Sigmoid colon (tissue), 7 donors: ENCODE results near the gene SLC23A1. TPM values are rescaled to one million over a fixed set of nuclear protein-coding genes. Genes with fewer than 3 reads are reported as not detected.
A peak's percentile ranks its signal among the peaks of the same experiment; 100 is the strongest.

ENCODE experiments used
- DNase-seq: peaks from one replicate; pipeline ENCODE4 v3.0.0-alpha.2; 2019
- H3K27ac ChIP-seq, 4 donors: fragments of 200-600 bp; sonication (generic); one replicate each; pipeline ENCODE4 v1.5.1; 2016 to 2019; ENCODE audit warnings: mild to moderate bottlenecking in 1 of 4
- H3K27me3 ChIP-seq, 3 donors: fragments of 200-600 bp; sonication (generic); one replicate each; pipeline ENCODE4 v1.5.1; 2019; ENCODE audit warnings: mild to moderate bottlenecking in 1 of 3
- H3K36me3 ChIP-seq, 4 donors: fragments of 200-600 bp; sonication (generic); one replicate each; pipeline ENCODE4 v1.5.1; 2016 to 2019
- H3K4me1 ChIP-seq, 4 donors: fragments of 200-600 bp; sonication (generic); one replicate each; pipeline ENCODE4 v1.5.1; 2017 to 2019
- H3K4me3 ChIP-seq, 4 donors: fragments of 200-600 bp; sonication (generic); one replicate each; pipeline ENCODE4 v1.5.1; 2017 to 2019; ENCODE audit warnings: mild to moderate bottlenecking in 2 of 4, moderate library complexity in 1 of 4
- H3K9me3 ChIP-seq, 4 donors: fragments of 200-600 bp in 3 of 4; sonication (generic) in 3 of 4; one replicate each; pipeline versions ENCODE4 v1.5.1 to v1.6.1; 2013 to 2019
- EP300 ChIP-seq, 4 donors: sonication (generic); formaldehyde crosslinking; IDR thresholded peaks; one replicate each; pipeline ENCODE4 v1.6.1; 2017; ENCODE audit warnings: antibody characterized with exemption in 4 of 4
- POLR2A ChIP-seq, 2 donors: fragments of 450-650 bp; IDR thresholded peaks; one replicate each; pipeline ENCODE4 v1.6.1; 2016; ENCODE audit warnings: antibody characterized with exemption in 2 of 2, mild to moderate bottlenecking in 2 of 2, moderate library complexity in 2 of 2
- POLR2AphosphoS5 ChIP-seq, 4 donors: sonication (generic); formaldehyde crosslinking; IDR thresholded peaks; one replicate each; pipeline ENCODE4 v1.6.1; 2017; ENCODE audit warnings: antibody characterized with exemption in 4 of 4
- WGBS, 2 donors: extraction: QIAGEN DNeasy Blood & Tissue Kit; methylation state at CpG; one replicate each; pipeline ENCODE4 v1.1.7; 2013; 5-methylcytosine and 5-hydroxymethylcytosine counted together
- intact Hi-C: fragments of 100-400 bp; cut with DNase I; formaldehyde crosslinking; loops from one replicate; pipeline ENCODE4 v1.15.1; 2023
- polyA plus RNA-seq, 3 donors: library from polyadenylated mRNA; stranded (reverse); fragments of 200-250 nt; gene quantifications; one replicate each; pipeline ENCODE4 v1.2.3, GENCODE V29; 2013
- total RNA-seq, 4 donors: library from RNA; depleted of rRNA; stranded (reverse); fragments of >200 nt; gene quantifications; one replicate each; pipeline ENCODE4 v1.1.0, GENCODE V29; 2016
- TF ChIP-seq, protein P1 (sequence below), 4 experiments: fragments of 450-650 bp in 3 of 4; fragments of 200-600 bp in 1 of 4; IDR thresholded peaks; one replicate each; pipeline ENCODE4 v1.5.1; 2016 to 2019; ENCODE audit warnings: antibody characterized with exemption in 4 of 4, mild to moderate bottlenecking in 3 of 4, moderate library complexity in 2 of 4
- donor health status: healthy with polysubstance abuse.
- donor health status: Bipolar disorder and iron deficiency.
- donor health status: healthy.

The SLC23A1 gene
- total and polyA plus RNA-seq, 7 donors = 0.60 to 2.1 (median 1.7) TPM; not detected in 4

DNA sequence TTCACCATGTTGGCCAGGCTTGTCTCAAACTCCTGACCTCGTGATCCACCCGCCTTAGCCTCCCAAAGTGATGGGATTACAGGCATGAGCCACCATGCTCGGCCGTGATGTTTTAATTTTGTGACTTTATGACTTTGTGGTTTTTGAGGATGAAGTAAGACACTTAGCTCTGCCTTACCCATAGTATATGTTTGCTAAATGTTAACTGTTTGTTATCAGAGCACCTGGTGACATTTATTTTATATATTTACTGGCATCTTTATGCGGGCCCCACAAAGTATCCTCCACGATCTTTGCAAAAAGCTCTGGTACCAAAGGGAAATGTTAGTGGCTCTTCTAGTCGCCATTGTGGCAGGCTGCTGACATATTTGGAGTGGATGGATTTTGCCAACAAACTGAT, 6.7 kb downstream of the SLC23A1 start:
- TF ChIP-seq POLR2AphosphoS5 (IDR thresholded peaks at IDR 0.05) (no peak), EP300 (IDR thresholded peaks at IDR 0.05) (no peak), POLR2A (IDR thresholded peaks at IDR 0.05) (no peak)
- TF ChIP-seq, protein P1, sequence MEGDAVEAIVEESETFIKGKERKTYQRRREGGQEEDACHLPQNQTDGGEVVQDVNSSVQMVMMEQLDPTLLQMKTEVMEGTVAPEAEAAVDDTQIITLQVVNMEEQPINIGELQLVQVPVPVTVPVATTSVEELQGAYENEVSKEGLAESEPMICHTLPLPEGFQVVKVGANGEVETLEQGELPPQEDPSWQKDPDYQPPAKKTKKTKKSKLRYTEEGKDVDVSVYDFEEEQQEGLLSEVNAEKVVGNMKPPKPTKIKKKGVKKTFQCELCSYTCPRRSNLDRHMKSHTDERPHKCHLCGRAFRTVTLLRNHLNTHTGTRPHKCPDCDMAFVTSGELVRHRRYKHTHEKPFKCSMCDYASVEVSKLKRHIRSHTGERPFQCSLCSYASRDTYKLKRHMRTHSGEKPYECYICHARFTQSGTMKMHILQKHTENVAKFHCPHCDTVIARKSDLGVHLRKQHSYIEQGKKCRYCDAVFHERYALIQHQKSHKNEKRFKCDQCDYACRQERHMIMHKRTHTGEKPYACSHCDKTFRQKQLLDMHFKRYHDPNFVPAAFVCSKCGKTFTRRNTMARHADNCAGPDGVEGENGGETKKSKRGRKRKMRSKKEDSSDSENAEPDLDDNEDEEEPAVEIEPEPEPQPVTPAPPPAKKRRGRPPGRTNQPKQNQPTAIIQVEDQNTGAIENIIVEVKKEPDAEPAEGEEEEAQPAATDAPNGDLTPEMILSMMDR (IDR thresholded peaks at IDR 0.05) = no peak
- Histone ChIP-seq H3K4me1 (peaks cover 0 to 16% (median 8%) of the 10 kb centered on the region in 4 donors), H3K27ac (no peak overlapping the region), H3K27me3 (no peaks in the 10 kb centered on the region), H3K36me3 (peaks cover 0 to 21% (median 5%) of the 10 kb centered on the region in 4 donors), H3K4me3 (no peak overlapping the region), H3K9me3 (no peaks in the 10 kb centered on the region)
- WGBS, 2 donors = 80 to 90% methylated on average over 7 of the region's 7 CpGs
- intact Hi-C loops = no loop called here
- DNase-seq = peak; percentile 9

DNA sequence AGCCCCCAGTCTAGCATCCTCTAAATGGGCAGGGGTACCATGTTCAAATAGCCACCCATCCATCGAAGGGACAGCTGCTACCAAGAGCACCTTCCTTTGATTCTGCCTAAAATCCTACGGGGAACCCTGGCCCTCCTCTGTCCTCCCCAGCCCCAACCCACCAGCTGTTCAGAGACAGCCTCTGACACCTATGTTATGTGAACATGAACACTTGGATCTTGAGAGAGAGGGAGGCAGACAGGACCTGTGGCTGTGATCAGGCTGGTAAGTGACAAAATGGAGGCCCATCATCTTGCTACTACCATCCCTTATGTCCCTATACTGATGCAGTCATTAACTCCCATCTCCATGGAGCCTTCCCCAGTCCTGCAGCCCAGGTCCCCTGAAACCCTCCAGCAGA, 8.2 kb downstream of the SLC23A1 start:
- Histone ChIP-seq H3K9me3 (no peaks in the 10 kb centered on the region), H3K36me3 (peaks cover 3 to 36% (median 9%) of the 10 kb centered on the region in 4 donors), H3K27ac (no peak overlapping the region), H3K4me1 (peaks cover 0 to 16% (median 8%) of the 10 kb centered on the region in 4 donors), H3K4me3 (no peak overlapping the region), H3K27me3 (no peaks in the 10 kb centered on the region)
- intact Hi-C loops = no loop called here
- DNase-seq = peak; percentile 14
- WGBS, 2 donors = 95 to 97% methylated on average over 2 of the region's 2 CpGs
- TF ChIP-seq EP300 (IDR thresholded peaks at IDR 0.05) (no peak), POLR2AphosphoS5 (IDR thresholded peaks at IDR 0.05) (no peak), POLR2A (IDR thresholded peaks at IDR 0.05) (no peak)
- TF ChIP-seq, protein P1 (IDR thresholded peaks at IDR 0.05) = no peak

DNA sequence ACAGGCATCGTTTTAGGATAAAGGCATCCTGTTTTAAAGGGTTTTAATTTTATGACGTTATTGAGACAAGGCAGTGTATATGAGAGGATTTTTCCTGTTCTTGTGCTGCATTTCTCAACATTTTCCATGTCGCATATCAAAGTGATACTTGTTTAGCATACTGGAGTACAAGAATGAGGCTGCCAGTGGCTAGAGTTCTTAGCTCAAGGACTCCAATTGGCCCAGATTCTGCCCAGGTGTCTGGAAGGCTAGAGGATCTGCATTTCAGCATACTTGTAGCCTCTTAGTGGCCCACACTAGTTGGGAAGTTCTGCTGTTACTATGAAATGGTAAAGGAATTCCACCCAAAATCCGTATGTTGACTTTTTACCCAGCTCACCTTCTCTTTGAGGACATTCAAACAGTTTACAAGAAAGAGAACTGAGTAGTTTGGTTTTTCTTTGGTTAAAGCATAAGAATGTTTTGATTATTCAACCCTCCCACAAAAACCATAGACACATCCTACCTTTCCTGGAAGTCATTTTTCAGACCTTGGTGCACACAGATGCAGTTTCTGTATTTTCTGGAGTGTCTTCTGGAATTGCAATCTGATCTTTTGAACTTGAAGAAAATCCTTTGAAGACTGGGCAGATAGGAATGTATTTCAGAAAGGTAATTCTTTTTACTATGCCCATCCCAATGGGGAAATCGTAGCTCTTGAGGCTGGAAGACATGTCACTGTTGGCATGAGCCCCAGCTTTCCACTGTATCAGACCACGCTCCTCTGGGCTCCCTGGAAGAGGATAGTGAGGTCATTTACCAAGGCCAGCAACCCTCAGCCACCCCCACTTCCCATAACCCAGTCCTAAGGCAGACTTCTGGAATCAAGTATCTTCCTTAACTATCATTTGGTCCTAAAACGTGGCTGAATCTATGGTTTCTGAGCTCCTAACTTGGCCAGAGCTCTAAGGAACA, 11.3 kb downstream of the SLC23A1 start:
- TF ChIP-seq POLR2AphosphoS5 (IDR thresholded peaks at IDR 0.05) (no peak), POLR2A (IDR thresholded peaks at IDR 0.05) (no peak), EP300 (IDR thresholded peaks at IDR 0.05) (no peak)
- TF ChIP-seq, protein P1 (IDR thresholded peaks at IDR 0.05) = no peak
- H3K4me1 ChIP-seq = peaks cover 0 to 16% (median 8%) of the 10 kb centered on the region in 4 donors
- no peak overlapping the region for H3K4me3 ChIP-seq
- H3K27ac ChIP-seq = no peak overlapping the region
- peaks cover 7 to 67% (median 18%) of the 10 kb centered on the region in 4 donors for H3K36me3 ChIP-seq
- H3K9me3 ChIP-seq = no peaks in the 10 kb centered on the region
- intact Hi-C loops = no loop called here
- peak; percentile 38 for DNase-seq
- H3K27me3 ChIP-seq = no peaks in the 10 kb centered on the region
- 87 to 88% methylated on average over 7 of the region's 7 CpGs for WGBS, 2 donors

DNA sequence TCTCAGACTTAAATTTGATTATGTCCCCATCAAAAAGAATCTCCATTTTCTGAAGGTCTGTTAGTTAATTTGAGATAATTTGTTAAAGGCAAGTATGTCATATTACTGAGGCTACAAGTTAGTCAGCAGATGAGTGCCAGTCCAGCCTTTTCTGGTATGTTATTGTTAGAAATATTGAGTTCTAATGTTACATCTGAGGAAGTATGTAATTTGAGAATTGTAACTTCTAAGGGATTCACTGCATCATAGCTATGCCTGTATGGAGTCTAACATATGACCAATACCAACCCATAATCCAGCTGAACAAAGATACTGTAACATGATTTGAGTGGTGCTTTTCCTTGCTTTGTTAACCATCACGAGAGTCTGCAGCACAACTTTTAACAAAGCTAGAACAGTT, 13.9 kb downstream of the SLC23A1 start:
- Histone ChIP-seq H3K9me3 (no peaks in the 10 kb centered on the region), H3K27ac (no peak overlapping the region), H3K4me1 (peaks cover 0 to 10% (median 7%) of the 10 kb centered on the region in 4 donors), H3K27me3 (no peaks in the 10 kb centered on the region), H3K36me3 (peaks cover 29 to 87% (median 35%) of the 10 kb centered on the region in 4 donors), H3K4me3 (no peak overlapping the region)
- WGBS, 2 donors = 90 to 93% methylated on average over 1 of the region's 1 CpG
- DNase-seq = no peak
- intact Hi-C loops = no loop called here
- TF ChIP-seq POLR2AphosphoS5 (IDR thresholded peaks at IDR 0.05) (no peak), EP300 (IDR thresholded peaks at IDR 0.05) (no peak), POLR2A (IDR thresholded peaks at IDR 0.05) (no peak)
- TF ChIP-seq, protein P1 (IDR thresholded peaks at IDR 0.05) = no peak
